Mesendoderm (in vitro differentiated cells): ENCODE data around the gene NUDCD3.

Experiments used
- DNase-seq: peaks from one replicate; pipeline ENCODE4 v3.0.0; 2013
- H2AK5ac ChIP-seq: 2 replicates; pipeline ENCODE4 v1.6.1; 2013; ENCODE audit warnings: low read length, inconsistent platforms
- H2BK120ac ChIP-seq: 2 replicates; pipeline ENCODE4 v1.6.1; 2013; ENCODE audit warnings: low read depth, mild to moderate bottlenecking, low read length, moderate library complexity, mixed read lengths
- H2BK15ac ChIP-seq: replicated peaks from 2 replicates; pipeline ENCODE4 v1.6.1; 2013; ENCODE audit warnings: low read depth, mild to moderate bottlenecking, moderate library complexity
- H2BK5ac ChIP-seq: 2 replicates; pipeline ENCODE4 v1.6.1; 2013; ENCODE audit warnings: low read length, inconsistent platforms
- H3K18ac ChIP-seq: 2 replicates; pipeline ENCODE4 v1.6.1; 2013; ENCODE audit warnings: mild to moderate bottlenecking, low read length, mixed read lengths
- H3K23ac ChIP-seq: one replicate; pipeline ENCODE4 v1.6.1; 2013; ENCODE audit warnings: low read length
- H3K27ac ChIP-seq: 2 replicates; pipeline ENCODE4 v1.5.1; 2013; ENCODE audit warnings: low read depth, mild to moderate bottlenecking, inconsistent platforms, low read length, moderate library complexity
- H3K27me3 ChIP-seq: 2 replicates; pipeline ENCODE4 v1.6.1; 2013; ENCODE audit warnings: low read length, control low read depth, mild to moderate bottlenecking, inconsistent platforms; ENCODE audit not compliant: insufficient read depth, poor library complexity
- H3K36me3 ChIP-seq: 2 replicates; pipeline ENCODE4 v1.6.1; 2013; ENCODE audit warnings: low read length, inconsistent platforms; ENCODE audit not compliant: control insufficient read depth, insufficient read depth
- H3K4ac ChIP-seq: one replicate; pipeline ENCODE4 v1.6.1; 2013; ENCODE audit warnings: low read depth, mild to moderate bottlenecking, low read length, moderate library complexity
- H3K4me1 ChIP-seq: 2 replicates; pipeline ENCODE4 v1.6.1; 2013; ENCODE audit warnings: low read depth, low read length, inconsistent platforms; ENCODE audit not compliant: control insufficient read depth
- H3K4me2 ChIP-seq: 2 replicates; pipeline ENCODE4 v1.6.1; 2013; ENCODE audit warnings: low read length
- H3K4me3 ChIP-seq: 2 replicates; pipeline ENCODE4 v1.5.1; 2013; ENCODE audit warnings: mild to moderate bottlenecking, low read length
- H3K56ac ChIP-seq: one replicate; pipeline ENCODE4 v1.6.1; 2013; ENCODE audit warnings: low read length
- H3K79me1 ChIP-seq: 2 replicates; pipeline ENCODE4 v1.6.1; 2013; ENCODE audit warnings: low read length, inconsistent platforms
- H3K79me2 ChIP-seq: 2 replicates; pipeline ENCODE4 v1.6.1; 2013; ENCODE audit warnings: mild to moderate bottlenecking, low read length; ENCODE audit not compliant: control insufficient read depth, insufficient read depth
- H3K9ac ChIP-seq: 2 replicates; pipeline ENCODE4 v1.6.1; 2013; ENCODE audit warnings: low read length, inconsistent platforms
- H4K5ac ChIP-seq: one replicate; pipeline ENCODE4 v1.6.1; 2013; ENCODE audit warnings: low read length
- H4K8ac ChIP-seq: one replicate; pipeline ENCODE4 v1.6.1; 2013; ENCODE audit warnings: low read depth, mild to moderate bottlenecking, control low read depth, low read length, moderate library complexity
- WGBS: extraction: QIAGEN DNeasy Blood & Tissue Kit; methylation state at CpG from one replicate; pipeline ENCODE4 v1.1.7; 2013; ENCODE audit warnings: low lambda C conversion rate, missing lambda C conversion rate; ENCODE audit not compliant: insufficient coverage; ENCODE audit errors: extremely low coverage; 5-methylcytosine and 5-hydroxymethylcytosine counted together

Gene NUDCD3

GRCh38 chr7:44434201-44434600, 56.3 kb downstream of the NUDCD3 start:
- Histone ChIP-seq H3K4ac (no peak overlapping the region), H3K56ac (no peak overlapping the region), H3K27ac (no peak overlapping the region), H3K27me3 (no peaks in the 10 kb centered on the region), H2BK120ac (no peak overlapping the region), H3K79me1 (peaks cover 28% of the 10 kb centered on the region), H3K18ac (no peak overlapping the region), H4K5ac (no peak overlapping the region), H3K4me3 (no peak overlapping the region), H4K8ac (no peak overlapping the region), H3K4me2 (no peak overlapping the region), H2BK15ac (no peak overlapping the region), H3K79me2 (peaks cover 11% of the 10 kb centered on the region), H3K36me3 (peaks cover 4% of the 10 kb centered on the region), H2AK5ac (no peak overlapping the region), H3K9ac (no peak overlapping the region), H3K23ac (no peak overlapping the region), H3K4me1 (peaks cover 3% of the 10 kb centered on the region), H2BK5ac (no peak overlapping the region)
- DNase-seq, result no peak
- no CpG with 5 or more reads among the region's 7 CpGs for WGBS

DNA sequence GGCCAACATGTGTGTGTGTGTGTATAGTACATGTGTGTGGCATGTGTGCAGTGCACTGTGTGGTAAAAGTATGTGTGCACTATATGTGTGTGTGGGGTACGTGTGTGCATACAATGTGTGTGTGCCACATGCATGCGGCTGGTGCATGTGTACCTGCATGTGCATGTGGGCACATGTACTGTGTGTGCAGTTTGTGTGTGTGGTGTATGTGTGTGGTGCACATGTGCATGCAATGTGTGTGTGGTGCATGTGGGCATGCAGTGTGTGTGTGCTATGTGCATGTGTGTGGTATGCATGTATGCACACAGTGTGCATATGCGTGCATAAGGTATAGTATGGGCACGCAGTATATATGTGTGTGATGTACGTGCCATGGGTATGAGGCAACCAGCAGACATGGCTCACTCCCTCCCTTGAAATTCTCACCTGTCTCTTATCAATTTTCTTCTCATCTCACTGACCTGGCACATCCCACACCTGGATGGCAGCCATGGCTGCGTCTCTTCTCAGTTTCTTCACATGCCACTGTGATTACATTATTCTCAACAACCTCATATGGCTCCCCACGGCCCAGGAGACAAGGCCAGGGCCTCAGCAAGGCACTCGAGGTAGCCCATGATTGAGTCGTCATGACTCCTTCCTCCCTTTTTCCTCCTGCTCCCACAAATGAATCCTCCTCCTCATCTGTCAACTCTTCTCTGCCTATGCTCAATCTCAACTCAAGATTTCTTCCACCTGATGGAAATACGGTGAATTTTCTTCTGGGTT, 57.0 kb downstream of the NUDCD3 start:
- peaks cover 26% of the 10 kb centered on the region for H3K79me1 ChIP-seq
- H3K9ac ChIP-seq, result no peak overlapping the region
- no peak overlapping the region for H2AK5ac ChIP-seq
- H2BK5ac ChIP-seq, result no peak overlapping the region
- H3K23ac ChIP-seq, result no peak overlapping the region
- H3K4me3 ChIP-seq, result no peak overlapping the region
- peaks cover 11% of the 10 kb centered on the region for H3K79me2 ChIP-seq
- H3K27ac ChIP-seq, result no peak overlapping the region
- H3K4ac ChIP-seq, result no peak overlapping the region
- no peak overlapping the region for H3K56ac ChIP-seq
- H3K36me3 ChIP-seq, result peaks cover 4% of the 10 kb centered on the region
- no CpG with 5 or more reads among the region's 10 CpGs for WGBS
- no peak overlapping the region for H2BK15ac ChIP-seq
- no peak overlapping the region for H3K18ac ChIP-seq
- no peak overlapping the region for H4K8ac ChIP-seq
- peaks cover 3% of the 10 kb centered on the region for H3K4me1 ChIP-seq
- H3K4me2 ChIP-seq, result no peak overlapping the region
- DNase-seq, result no peak
- H4K5ac ChIP-seq, result no peak overlapping the region
- no peaks in the 10 kb centered on the region for H3K27me3 ChIP-seq
- H2BK120ac ChIP-seq, result no peak overlapping the region

DNA sequence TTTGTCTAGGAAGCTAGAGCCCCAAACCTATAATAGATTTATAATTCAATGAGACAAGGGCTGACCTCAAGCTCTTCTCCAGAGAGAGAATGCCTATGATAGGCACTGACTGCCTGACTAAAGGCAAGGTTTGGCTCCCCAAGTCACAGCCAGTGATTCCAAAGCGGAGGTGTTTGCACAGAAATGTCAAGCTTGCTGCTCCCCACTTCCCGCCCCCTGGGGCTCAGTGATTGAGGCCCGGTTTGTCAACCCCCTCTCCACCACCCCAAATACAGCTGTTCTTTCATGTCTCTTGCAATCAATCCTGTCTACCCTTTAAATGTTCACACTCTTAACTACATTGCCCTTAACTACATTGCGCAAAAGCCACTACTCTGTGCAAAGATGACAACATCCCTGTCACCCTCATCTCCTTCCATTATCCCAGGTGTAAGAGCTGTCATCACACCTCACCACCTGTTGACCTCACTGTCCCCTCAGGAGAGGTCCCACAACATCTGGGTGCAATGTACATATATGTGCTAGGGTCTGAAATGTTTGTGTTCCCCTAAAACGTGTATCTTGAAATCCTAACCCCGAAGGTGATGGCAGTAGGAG, 58.0 kb downstream of the NUDCD3 start:
- H4K5ac ChIP-seq, result no peak overlapping the region
- H3K27me3 ChIP-seq, result no peaks in the 10 kb centered on the region
- H2BK15ac ChIP-seq, result no peak overlapping the region
- H4K8ac ChIP-seq, result no peak overlapping the region
- no peak overlapping the region for H3K18ac ChIP-seq
- DNase-seq, result no peak
- H3K36me3 ChIP-seq, result peaks cover 4% of the 10 kb centered on the region
- no peak overlapping the region for H3K27ac ChIP-seq
- no peak overlapping the region for H3K4ac ChIP-seq
- H3K4me2 ChIP-seq, result no peak overlapping the region
- H3K79me2 ChIP-seq, result peaks cover 11% of the 10 kb centered on the region
- no peak overlapping the region for H3K56ac ChIP-seq
- peaks cover 29% of the 10 kb centered on the region for H3K79me1 ChIP-seq
- no peak overlapping the region for H2AK5ac ChIP-seq
- H3K4me1 ChIP-seq, result peaks cover 3% of the 10 kb centered on the region
- no peak overlapping the region for H2BK120ac ChIP-seq
- no peak overlapping the region for H3K4me3 ChIP-seq
- WGBS, result no CpG with 5 or more reads among the region's 6 CpGs
- no peak overlapping the region for H3K9ac ChIP-seq
- no peak overlapping the region for H3K23ac ChIP-seq
- no peak overlapping the region for H2BK5ac ChIP-seq

- WGBS, result no CpG with 5 or more reads among the region's 2 CpGs
- H2BK15ac ChIP-seq, result no peak overlapping the region
- no peak overlapping the region for H2BK5ac ChIP-seq
Observed at GRCh38 chr7:44431091-44431608, 59.3 kb downstream of the NUDCD3 start.

GRCh38 chr7:44430054-44430453, 60.4 kb downstream of the NUDCD3 start:
- Histone ChIP-seq H3K4me3 (no peak overlapping the region), H3K4me2 (no peak overlapping the region), H4K8ac (no peak overlapping the region), H2BK5ac (no peak overlapping the region), H3K56ac (no peak overlapping the region), H4K5ac (no peak overlapping the region), H3K9ac (no peak overlapping the region), H3K36me3 (peaks cover 4% of the 10 kb centered on the region), H3K18ac (no peak overlapping the region), H2AK5ac (no peak overlapping the region), H3K79me1 (peaks cover 25% of the 10 kb centered on the region), H3K4ac (no peak overlapping the region), H3K27me3 (no peaks in the 10 kb centered on the region), H2BK120ac (no peak overlapping the region), H3K79me2 (peaks cover 9% of the 10 kb centered on the region), H3K4me1 (no peaks in the 10 kb centered on the region), H3K27ac (no peak overlapping the region), H3K23ac (no peak overlapping the region), H2BK15ac (no peak overlapping the region)
- no peak for DNase-seq
- WGBS, result no CpG with 5 or more reads among the region's 4 CpGs

More at GRCh38 chr7:44431091-44431608, 59.3 kb downstream of the NUDCD3 start:
- no peak overlapping the region for H3K27ac ChIP-seq
- no peak overlapping the region for H2BK120ac ChIP-seq
- no peak overlapping the region for H3K4me3 ChIP-seq
- peaks cover 3% of the 10 kb centered on the region for H3K4me1 ChIP-seq
- H3K4ac ChIP-seq, result no peak overlapping the region
- H3K79me2 ChIP-seq, result peaks cover 11% of the 10 kb centered on the region
- H3K36me3 ChIP-seq, result peaks cover 4% of the 10 kb centered on the region
- H3K27me3 ChIP-seq, result no peaks in the 10 kb centered on the region
- no peak overlapping the region for H2AK5ac ChIP-seq
- no peak overlapping the region for H3K23ac ChIP-seq
- no peak overlapping the region for H3K56ac ChIP-seq
- H4K5ac ChIP-seq, result no peak overlapping the region
- H3K9ac ChIP-seq, result no peak overlapping the region
- peaks cover 29% of the 10 kb centered on the region for H3K79me1 ChIP-seq
- no peak overlapping the region for H3K18ac ChIP-seq
- no peak overlapping the region for H4K8ac ChIP-seq
- peak; percentile 72 for DNase-seq
- no peak overlapping the region for H3K4me2 ChIP-seq
